NCI-H446 (cell line): ENCODE measurements around the gene SHMT2.
A peak's percentile ranks its signal among the peaks of the same experiment; 100 is the strongest.

Experiments used
- DNase-seq, 2 experiments: peaks; one replicate each; lab custom pipeline; 2025; lab: John Stamatoyannopoulos, UW

The SHMT2 gene

DNA sequence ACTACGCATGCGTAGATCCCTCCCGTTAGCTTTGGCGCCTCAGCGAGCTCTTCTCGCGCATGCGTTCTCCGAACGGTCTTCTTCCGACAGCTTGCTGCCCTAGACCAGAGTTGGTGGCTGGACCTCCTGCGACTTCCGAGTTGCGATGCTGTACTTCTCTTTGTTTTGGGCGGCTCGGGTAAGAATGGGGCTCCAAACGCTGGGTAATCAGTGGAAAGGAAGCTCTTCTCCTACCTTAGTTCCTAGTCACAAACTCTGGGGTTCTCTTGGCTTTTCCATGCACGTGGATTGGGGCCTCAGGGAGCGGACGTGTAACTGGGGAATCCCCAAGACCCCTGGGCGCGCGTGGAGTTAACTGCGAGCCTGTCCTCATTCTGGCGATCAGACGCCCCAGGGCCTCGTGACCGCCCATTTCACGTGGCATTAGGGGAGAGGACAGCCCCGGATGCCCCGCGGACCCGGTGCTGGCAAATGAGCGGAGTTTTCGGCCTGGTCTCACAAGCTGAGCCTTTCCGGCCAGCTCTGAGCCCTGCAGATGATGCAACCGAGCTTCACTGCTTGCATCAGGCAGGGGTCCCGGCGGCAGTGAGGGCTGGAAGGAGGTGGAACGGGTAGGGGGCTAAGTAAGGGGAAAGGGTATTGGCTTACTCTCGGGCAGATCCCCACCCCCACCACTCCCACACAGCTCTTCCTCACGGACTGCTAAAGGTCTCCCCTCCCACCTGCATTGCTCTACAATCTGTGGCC lies at the start of gene SHMT2:
Gene SHMT2 (plus strand): TSS at position 78 of the 747 bp plus-strand sequence. CDS start 68 bp downstream, at position 146.
- peak; percentile 87 to 97 for DNase-seq

DNA sequence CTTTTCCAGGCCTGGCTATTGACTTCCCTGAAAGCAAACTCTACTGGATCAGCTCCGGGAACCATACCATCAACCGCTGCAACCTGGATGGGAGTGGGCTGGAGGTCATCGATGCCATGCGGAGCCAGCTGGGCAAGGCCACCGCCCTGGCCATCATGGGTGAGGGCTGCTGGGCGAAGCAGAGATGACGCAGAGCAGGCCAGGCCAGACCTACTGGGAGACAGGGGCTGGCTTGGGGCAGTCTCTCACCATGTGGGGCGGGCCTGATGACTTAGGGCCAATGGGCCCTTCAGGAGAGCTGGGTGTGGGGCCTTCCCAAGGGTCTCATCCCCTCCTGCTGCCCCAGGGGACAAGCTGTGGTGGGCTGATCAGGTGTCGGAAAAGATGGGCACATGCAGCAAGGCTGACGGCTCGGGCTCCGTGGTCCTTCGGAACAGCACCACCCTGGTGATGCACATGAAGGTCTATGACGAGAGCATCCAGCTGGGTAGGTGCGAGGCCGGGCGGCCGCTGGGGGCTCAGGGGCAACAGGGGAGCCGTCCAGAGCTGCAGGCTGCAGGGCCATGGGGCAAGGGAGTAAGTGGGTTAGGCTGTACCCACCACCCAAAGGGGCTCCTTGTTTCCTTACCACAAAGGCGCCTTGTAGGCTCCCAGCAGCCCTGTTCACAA lies 49.1 kb upstream of the SHMT2 start:
- no peak for DNase-seq

DNA sequence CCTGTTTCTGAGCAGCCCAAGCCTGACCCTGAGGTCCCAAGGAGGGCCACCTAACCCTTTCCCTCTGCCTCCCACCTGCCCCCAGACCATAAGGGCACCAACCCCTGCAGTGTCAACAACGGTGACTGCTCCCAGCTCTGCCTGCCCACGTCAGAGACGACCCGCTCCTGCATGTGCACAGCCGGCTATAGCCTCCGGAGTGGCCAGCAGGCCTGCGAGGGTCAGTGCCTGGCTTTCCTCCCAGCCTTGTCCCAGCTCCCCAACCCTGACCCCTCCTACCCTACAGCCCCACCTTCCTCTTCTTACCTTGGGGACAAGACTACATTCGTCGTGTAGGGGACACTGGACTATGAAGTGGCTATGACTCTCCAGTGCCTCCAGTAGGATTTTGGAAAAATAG lies 48.4 kb upstream of the SHMT2 start:
- DNase-seq, result no peak

DNA sequence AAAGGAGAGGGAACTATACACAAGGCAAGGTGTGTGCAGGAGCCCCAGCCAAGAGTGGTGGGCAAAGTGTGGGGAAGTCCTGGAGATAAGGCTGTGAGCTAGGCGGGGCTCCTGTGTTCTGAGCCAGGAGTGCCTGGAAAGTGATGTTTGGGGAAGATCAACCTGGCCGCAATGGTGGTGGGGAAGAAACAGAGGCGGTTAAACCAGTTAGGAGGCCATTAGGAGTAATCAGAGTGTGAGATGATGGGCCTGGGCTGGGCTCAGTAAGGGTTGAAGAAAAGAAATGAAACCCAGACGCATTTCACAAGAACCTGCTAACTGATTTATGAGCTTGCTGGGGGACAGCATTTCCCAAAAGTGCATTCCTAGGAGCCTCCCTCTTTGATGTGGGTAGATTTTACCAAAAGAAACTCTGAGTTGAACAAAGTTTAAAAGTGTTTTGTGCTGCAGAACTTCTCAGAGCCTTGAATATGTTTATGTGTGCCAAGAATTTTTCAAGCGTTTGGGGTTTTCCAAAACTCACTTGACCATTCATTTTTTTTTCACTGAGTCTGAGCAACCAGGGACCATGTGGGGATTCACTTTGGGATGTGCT lies 47.9 kb upstream of the SHMT2 start:
- no peak for DNase-seq

DNA sequence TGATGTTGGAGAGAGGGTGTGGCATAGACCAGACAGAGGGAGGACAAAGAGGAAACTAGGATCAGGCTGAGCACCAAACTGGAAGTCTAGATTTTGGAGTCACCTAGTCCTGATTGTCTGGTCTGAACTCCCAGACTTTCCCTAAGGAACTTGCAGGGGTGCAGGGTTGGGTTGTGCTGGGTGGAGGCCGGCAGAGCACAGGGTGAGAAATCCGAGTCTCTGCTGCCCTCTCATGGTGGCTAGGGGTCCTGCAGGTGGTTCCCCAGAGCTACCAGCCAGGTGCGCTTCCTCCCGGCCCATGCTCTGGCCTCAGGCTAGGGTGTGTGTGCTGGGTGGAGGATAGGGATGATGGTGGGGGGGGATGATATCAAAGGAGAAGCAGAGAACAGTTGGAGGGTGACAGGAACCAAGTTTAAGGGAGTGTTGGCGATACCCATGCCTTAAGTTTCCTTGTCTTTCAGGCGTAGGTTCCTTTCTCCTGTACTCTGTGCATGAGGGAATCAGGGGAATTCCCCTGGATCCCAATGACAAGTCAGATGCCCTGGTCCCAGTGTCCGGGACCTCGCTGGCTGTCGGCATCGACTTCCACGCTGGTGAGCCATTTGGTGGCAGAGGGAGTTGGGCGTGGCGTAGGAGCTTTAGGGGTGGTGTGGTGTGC lies 46.5 kb upstream of the SHMT2 start:
- DNase-seq, result peak; percentile 21 to 57

DNA sequence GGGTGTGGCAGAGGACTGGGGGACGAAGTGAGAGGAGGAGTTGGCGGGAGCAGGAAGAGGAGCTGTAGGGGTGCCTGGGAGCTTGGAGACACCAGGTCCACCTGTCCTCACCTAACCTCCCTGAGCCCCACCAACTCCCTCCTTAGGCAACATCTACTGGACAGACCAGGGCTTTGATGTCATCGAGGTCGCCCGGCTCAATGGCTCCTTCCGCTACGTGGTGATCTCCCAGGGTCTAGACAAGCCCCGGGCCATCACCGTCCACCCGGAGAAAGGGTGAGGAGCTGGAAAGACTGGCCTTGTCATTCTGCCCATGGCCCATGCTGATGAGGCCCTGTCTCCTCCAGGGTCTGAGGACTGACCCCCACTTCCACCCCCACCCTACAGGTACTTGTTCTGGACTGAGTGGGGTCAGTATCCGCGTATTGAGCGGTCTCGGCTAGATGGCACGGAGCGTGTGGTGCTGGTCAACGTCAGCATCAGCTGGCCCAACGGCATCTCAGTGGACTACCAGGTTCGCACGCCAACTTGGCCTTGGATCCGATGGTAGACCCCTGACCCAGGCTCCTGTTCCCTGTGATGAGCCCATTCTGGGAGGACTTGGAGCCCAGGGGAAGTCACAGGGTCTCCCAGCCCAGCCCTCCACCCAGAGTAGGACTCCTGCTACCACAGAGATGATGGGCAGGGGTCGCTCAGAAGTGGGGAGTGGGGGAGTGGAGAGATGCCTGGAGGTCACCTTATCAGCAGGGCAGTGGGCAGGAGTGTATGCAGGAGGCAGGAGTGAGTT lies 45.4 kb upstream of the SHMT2 start:
- no peak for DNase-seq

DNA sequence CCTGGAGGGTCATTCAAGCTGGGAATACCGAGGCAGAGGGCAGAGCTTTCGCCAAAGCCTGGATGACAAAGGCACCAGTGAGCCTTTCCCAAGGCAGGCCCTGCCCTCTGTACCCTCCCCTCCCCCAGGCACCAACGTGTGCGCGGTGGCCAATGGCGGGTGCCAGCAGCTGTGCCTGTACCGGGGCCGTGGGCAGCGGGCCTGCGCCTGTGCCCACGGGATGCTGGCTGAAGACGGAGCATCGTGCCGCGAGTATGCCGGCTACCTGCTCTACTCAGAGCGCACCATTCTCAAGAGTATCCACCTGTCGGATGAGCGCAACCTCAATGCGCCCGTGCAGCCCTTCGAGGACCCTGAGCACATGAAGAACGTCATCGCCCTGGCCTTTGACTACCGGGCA lies 44.1 kb upstream of the SHMT2 start:
- DNase-seq, result no peak

DNA sequence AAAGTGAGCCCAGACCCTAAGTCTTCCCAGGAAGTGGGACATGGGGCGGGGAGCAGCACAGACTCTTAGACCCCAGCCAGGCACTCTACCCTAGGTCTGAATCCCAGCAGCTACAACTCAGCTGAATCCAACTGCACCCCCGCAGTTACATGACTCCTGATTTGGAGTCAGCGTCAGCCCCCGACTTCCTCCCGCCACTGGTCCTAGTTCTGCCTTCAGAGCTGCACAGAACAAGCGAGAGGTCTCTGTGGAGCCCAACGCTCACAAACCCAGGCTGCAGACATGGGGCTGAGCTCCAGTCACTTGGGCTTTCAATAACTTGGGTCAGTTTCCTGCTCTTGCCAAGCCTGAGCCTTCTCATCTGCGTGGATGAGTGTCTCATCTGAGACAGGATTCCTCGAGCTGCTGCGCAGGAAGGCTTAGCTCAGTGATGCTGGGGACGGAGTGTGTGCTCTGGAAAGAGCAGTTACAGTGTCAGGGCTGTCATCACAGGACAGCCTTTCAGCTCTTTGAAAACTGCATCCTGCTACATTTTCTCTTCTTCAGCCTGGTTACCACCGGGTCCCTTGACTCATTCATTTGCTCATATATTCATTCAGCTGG lies 43.5 kb upstream of the SHMT2 start:
- no peak for DNase-seq

DNA sequence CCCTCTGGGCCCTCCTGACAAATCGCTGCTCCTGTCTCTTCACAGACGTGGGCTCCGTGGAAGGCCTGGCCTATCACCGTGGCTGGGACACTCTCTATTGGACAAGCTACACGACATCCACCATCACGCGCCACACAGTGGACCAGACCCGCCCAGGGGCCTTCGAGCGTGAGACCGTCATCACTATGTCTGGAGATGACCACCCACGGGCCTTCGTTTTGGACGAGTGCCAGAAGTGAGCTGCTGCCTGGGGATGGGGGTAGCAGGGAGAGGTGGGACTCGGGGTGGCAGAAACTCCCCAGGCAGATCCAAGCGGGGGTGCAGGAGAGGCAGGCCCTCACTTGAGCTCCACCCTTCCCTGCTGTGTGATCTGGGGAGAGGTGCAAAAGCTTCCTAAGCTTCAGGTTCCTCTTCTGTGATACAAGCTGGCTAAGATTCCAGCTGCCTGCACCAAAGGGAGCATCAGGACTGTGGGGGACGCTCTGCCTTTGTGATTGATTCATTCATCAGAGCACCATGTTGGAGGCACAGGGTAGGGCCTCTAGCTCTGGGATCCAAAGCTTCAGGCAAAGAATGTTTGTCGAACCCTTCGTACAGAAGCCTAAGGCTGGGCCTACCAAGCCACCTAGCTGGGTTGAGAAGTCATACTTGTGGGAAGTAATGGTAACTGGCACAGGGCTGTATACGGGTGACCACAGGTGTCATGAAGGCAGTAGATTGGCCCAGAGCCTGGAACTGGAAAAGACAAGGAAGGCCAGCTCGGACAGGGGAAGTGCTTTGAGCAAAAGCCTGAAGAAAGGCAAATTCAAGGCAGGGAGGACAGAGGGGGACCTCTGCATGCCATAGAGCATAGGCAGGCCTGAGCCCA lies 42.1 kb upstream of the SHMT2 start:
- DNase-seq, result no peak

DNA sequence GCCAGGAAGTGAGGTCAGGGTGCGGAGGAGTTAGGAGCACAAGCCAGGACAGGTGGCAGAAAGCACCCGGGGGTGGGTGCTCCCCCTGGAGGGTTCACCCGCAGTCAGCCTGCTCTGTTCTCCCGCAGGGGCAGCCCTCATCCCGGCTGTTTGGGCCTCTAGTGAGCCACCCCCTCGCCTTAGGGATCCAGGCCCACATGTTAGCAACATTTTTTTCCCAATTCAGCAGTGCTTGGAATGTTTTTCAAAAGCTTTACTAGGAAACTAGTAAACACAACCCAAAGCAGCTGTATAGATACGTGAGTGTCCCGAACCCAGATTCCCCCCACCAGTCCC lies 41.5 kb upstream of the SHMT2 start:
- no peak for DNase-seq

DNA sequence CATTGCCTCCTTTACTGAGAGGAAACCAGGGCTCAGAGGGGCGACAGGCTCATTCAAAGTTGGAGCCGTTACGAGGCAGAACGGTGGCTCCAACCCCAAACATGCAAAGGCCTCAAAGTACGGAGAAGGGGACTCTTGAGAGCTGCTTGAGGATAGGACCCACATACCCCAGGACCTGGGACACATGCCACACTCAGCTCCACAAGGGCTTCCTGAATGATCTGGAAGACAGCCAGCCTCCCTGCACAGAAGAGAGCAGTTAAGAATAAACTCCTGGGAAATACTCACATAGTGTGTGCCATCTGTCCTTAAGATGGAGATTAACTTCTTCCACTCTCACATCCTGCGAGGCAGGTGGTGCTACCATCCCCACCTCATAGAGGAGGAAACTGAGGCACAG lies 39.5 kb upstream of the SHMT2 start:
- peak in 1 of 2 experiments; percentile 51 for DNase-seq

DNA sequence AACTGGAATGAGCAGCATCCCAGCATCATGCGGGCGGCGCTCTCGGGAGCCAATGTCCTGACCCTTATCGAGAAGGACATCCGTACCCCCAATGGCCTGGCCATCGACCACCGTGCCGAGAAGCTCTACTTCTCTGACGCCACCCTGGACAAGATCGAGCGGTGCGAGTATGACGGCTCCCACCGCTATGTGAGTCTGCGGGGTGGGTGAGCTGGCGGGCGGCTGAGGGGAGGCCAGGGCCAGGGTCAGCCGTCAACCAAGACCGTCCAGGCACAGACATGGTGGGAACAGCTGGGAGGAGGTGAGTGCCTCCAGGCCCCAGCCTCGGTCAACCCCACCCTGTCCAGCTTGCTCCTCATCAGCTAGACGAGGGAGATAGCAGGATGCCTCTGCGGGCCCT lies 38.7 kb upstream of the SHMT2 start:
- no peak for DNase-seq

DNA sequence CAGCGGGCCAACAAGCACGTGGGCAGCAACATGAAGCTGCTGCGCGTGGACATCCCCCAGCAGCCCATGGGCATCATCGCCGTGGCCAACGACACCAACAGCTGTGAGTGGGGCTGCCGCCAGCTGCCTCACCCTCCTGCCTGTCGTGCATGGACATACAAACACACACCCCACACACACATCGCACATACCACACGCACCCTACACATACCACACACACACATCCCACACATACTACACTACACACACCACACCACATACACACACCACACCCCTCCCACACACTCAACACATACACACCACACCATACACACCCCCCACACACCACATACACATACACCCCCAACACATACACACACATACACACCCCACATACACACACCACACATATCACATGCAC lies 38.1 kb upstream of the SHMT2 start:
- DNase-seq, result no peak

DNA sequence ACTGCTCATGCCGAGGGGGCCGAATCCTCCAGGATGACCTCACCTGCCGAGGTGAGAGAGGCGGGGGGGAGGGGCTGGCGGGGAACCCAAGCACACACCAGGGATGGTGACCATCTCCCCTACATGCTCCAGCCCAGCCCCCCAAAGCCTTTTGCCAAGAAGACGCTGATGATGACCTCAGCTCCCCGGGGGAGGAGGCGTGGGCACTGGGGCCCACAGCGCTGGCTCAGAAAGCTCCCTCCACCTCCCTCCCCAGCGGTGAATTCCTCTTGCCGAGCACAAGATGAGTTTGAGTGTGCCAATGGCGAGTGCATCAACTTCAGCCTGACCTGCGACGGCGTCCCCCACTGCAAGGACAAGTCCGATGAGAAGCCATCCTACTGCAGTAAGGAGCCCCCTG lies 36.6 kb upstream of the SHMT2 start:
- DNase-seq, result no peak

DNA sequence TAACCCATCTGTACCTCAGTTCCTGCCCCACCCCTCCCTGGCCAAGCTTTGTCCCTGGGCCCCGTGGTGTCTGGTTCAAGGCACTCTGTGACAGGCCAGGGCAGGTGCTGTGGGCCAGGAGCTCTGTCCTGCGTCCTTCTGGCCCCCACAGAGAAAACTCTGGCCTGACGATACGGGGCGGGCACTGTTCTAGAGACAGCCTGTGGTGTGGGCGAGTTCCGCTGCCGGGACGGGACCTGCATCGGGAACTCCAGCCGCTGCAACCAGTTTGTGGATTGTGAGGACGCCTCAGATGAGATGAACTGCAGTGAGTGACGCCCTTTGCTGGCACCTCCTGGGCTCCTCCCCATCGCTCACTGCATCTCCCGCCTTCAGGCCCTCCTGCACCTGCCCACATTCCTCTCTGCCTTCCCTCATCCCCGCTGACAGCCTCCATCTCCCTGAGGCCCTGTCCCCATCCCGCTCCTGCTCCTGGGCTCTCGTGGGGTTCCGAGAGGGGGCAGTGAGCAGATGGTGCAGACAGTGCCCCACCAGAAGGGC lies 35.7 kb upstream of the SHMT2 start:
- DNase-seq, result no peak

DNA sequence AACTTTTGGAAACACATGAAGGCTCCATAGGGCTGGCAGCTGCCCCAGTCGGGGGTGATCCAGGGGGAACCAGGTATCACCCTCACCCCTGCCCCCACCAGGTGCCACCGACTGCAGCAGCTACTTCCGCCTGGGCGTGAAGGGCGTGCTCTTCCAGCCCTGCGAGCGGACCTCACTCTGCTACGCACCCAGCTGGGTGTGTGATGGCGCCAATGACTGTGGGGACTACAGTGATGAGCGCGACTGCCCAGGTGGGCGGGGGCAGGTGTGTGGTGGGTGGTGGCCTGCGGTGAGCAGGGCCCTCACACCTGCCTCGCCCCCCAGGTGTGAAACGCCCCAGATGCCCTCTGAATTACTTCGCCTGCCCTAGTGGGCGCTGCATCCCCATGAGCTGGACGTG lies 35.3 kb upstream of the SHMT2 start:
- no peak for DNase-seq

DNA sequence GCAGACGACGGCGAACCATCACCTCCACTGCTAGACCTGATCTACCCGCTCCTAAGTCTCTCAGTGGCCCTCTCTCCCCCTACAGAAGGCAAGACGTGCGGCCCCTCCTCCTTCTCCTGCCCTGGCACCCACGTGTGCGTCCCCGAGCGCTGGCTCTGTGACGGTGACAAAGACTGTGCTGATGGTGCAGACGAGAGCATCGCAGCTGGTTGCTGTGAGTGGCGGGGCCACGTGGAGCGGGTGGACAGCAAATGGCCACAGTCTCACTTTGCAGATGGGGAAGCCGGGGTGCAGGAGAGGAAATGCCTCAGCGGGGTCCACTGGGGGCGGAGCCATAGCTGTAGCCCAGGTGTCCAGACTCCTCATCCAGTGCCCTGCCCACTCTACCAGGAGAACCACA lies 34.3 kb upstream of the SHMT2 start:
- no peak for DNase-seq

DNA sequence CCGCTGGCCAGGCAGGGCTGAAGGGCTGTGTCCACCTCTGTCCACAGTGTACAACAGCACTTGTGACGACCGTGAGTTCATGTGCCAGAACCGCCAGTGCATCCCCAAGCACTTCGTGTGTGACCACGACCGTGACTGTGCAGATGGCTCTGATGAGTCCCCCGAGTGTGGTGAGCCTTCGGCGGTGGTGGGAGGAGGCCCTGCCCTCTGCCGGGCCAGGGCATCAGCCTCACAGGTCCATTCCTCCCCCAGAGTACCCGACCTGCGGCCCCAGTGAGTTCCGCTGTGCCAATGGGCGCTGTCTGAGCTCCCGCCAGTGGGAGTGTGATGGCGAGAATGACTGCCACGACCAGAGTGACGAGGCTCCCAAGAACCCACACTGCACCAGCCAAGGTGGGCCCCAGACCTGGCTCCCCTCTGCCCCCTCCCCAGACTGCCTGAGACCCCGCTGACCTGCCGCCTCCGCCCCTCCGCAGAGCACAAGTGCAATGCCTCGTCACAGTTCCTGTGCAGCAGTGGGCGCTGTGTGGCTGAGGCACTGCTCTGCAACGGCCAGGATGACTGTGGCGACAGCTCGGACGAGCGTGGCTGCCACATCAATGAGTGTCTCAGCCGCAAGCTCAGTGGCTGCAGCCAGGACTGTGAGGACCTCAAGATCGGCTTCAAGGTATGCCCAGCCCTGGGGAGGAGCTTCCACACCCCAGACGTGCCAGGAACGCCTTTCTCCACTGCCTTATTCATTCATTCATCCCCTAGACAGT lies 33.7 kb upstream of the SHMT2 start:
- DNase-seq, result no peak

DNA sequence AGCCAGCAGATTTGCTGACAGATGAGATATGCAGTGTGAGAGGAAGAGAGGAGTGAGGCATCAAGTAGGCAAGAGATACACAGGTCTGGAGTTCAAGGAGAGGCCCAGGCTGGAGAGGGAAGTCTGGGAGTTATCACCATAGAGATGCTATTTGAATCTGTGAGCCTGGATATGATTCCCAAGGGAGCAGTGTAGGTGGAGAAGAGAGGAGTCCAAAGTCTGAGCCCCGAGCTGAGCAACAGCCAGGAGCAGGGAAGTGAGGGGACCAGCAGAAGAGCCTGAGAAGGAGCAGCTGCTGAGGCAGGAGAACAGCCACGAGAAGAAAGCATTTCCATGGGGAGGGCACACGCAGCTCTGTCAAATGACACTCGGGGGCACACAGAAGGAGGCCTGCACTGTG lies 33.1 kb upstream of the SHMT2 start:
- no peak for DNase-seq

DNA sequence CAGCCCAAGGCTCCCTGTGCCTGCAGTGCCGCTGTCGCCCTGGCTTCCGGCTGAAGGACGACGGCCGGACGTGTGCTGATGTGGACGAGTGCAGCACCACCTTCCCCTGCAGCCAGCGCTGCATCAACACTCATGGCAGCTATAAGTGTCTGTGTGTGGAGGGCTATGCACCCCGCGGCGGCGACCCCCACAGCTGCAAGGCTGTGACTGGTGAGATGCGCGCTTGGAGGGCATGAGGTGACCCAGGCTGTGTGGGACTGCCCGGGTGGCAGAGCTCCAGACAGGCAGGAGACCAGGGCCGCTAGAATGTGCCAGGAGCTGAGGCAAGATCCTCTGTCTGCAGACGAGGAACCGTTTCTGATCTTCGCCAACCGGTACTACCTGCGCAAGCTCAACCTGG lies 32.6 kb upstream of the SHMT2 start:
- DNase-seq, result no peak
